Spinal cord (tissue), 10 donors: ENCODE data around the gene GRP. TPM values are rescaled to one million over a fixed set of nuclear protein-coding genes. Genes with fewer than 3 reads are reported as not detected.

Source experiments
- DNase-seq, 6 donors: peaks; one replicate each; pipeline versions ENCODE4 v3.0.0 to v3.0.0-alpha.2; 2013 to 2015; ENCODE audit warnings: low spot score in 6 of 6, low read depth in 4 of 6
- H3K27ac ChIP-seq: one replicate; pipeline ENCODE4 v1.5.1; 2013; ENCODE audit warnings: low read depth, low read length, control low read depth
- H3K27me3 ChIP-seq: one replicate; pipeline ENCODE4 v1.6.1; 2013; ENCODE audit warnings: low read length; ENCODE audit not compliant: control insufficient read depth, insufficient read depth
- H3K36me3 ChIP-seq: one replicate; pipeline ENCODE4 v1.6.1; 2013; ENCODE audit warnings: low read length; ENCODE audit not compliant: control insufficient read depth, insufficient read depth
- H3K4me1 ChIP-seq: one replicate; pipeline ENCODE4 v1.6.1; 2013; ENCODE audit warnings: low read length; ENCODE audit not compliant: control insufficient read depth, insufficient read depth
- H3K4me3 ChIP-seq: one replicate; pipeline ENCODE4 v1.5.1; 2013; ENCODE audit warnings: low read depth, low read length, control low read depth
- H3K9me3 ChIP-seq: one replicate; pipeline ENCODE4 v1.6.1; 2013; ENCODE audit warnings: low read length; ENCODE audit not compliant: control insufficient read depth, insufficient read depth
- WGBS: methylation state at CpG from one replicate; pipeline ENCODE4 v1.1.5; 2013; ENCODE audit warnings: missing lambda C conversion rate; ENCODE audit not compliant: insufficient coverage; 5-methylcytosine and 5-hydroxymethylcytosine counted together
- long read RNA-seq, 4 donors: transcript quantifications; one replicate each; lab custom pipeline, GENCODE V29; 2026
- polyA plus RNA-seq, 2 donors: library from polyadenylated mRNA; unstranded; fragments of 120-200 nt; gene quantifications; one replicate each; pipeline ENCODE4 v1.2.1, GENCODE V29; 2013; ENCODE audit not compliant: insufficient read length in 2 of 2
- total RNA-seq, 2 donors: library from RNA; depleted of rRNA in 1 of 2; stranded (reverse); fragments of 120-200 nt in 1 of 2; fragments of >200 nt in 1 of 2; gene quantifications; one replicate each; pipeline versions ENCODE4 v1.2.3 to v1.2.4, GENCODE V29; 2013 to 2014
- donor health status: healthy.

Gene GRP
- 1 to 10 TPM; 2.0 to 5.1 TPM for total RNA-seq
- 10 to 100 TPM in 1 of 2 donors, 1 to 10 TPM in 1; 9.5 to 11.1 TPM for polyA plus RNA-seq
- long read RNA-seq, donor 1, partial matches to known transcripts: 0 of 4 reads
- long read RNA-seq, donor 1, other reads (novel, unspliced or antisense): 0 of 4 reads
- long read RNA-seq, donor 2: 0 reads
- long read RNA-seq, donor 3, partial matches to known transcripts: 0 of 2 reads
- long read RNA-seq, donor 3, other reads (novel, unspliced or antisense): 0 of 2 reads
- long read RNA-seq, donor 4, transcript GRP-201 (3 exons, 848 nt): major isoform, 26 of 155 reads
- long read RNA-seq, donor 4, transcript GRP-204 (3 exons, 824 nt): minor isoform, 22 of 155 reads
- long read RNA-seq, donor 4, transcript GRP-203 (2 exons, 607 nt): minor isoform, 5 of 155 reads
- long read RNA-seq, donor 4, partial matches to known transcripts: 99 of 155 reads
- long read RNA-seq, donor 4, other reads (novel, unspliced or antisense): 0 of 155 reads

- Histone ChIP-seq H3K27me3 (peaks cover 53% of the 10 kb centered on the region), H3K4me1 (peaks cover 19% of the 10 kb centered on the region), H3K27ac (no peak within 1 kb of the TSS), H3K9me3 (no peaks in the 10 kb centered on the region), H3K4me3 (peak within 1 kb of the TSS; percentile 4), H3K36me3 (no peaks in the 10 kb centered on the region)
- WGBS: 1% methylated on average over 24 of the region's 29 CpGs
- peak in 2 of 6 donors; percentile 13 to 36 for DNase-seq
Measured at GRCh38 chr18:59219672-59220163, at the start of gene GRP. Gene GRP, plus strand, starts transcription at chr18:59220158. Its CDS starts 108 bp downstream, at chr18:59220266.

- no CpG with 5 or more reads among the region's 2 CpGs for WGBS
- no peak overlapping the region for H3K4me3 ChIP-seq
- H3K4me1 ChIP-seq: peaks cover 3% of the 10 kb centered on the region
- no peaks in the 10 kb centered on the region for H3K36me3 ChIP-seq
- no peak overlapping the region for H3K27ac ChIP-seq
- no peak for DNase-seq
- H3K27me3 ChIP-seq: no peaks in the 10 kb centered on the region
- H3K9me3 ChIP-seq: peaks cover 12% of the 10 kb centered on the region
Measured at GRCh38 chr18:59172664-59173249, 47.2 kb upstream of the GRP start.

GRCh38 chr18:59177485-59177884, 42.5 kb upstream of the GRP start:
- Histone ChIP-seq H3K9me3 (peaks cover 7% of the 10 kb centered on the region), H3K27ac (no peak overlapping the region), H3K4me1 (peaks cover 3% of the 10 kb centered on the region), H3K4me3 (no peak overlapping the region), H3K36me3 (no peaks in the 10 kb centered on the region), H3K27me3 (no peaks in the 10 kb centered on the region)
- no CpG with 5 or more reads among the region's 4 CpGs for WGBS
- DNase-seq: peak in 1 of 6 donors; percentile 18

DNA sequence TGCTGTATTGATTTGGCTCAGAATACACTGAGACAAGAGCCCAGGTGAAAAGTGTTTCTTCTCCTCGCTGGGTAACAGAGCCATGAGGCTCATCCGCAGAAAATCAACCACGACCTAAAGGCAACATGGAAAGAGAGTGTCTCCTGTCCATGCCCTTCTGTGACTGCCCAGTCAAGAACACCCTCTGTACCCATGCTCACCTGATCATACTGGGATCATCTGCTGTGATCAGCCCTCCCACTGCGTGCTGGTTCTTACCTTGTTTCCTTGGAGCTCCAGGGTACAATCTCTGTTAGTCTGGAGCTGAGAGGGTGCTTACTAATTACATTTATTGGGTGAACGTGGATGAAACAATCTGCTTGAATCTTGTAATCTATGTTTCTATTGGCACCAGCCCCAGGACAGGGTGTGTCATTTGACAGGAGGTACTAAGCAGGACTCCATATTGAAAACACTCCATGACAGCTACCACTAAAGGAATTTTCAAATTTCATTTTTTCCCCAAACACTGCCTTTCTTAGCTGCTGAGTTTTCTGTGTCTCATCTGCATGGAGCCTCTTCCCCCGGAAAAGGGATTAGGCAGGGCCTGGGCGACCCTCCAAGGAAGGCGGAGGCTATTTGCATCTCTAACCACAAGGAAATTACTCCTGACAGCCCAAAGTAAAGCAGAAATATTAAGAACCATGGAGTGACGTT, 39.7 kb upstream of the GRP start:
- WGBS: 85% methylated on average over 4 of the region's 9 CpGs

GRCh38 chr18:59182673-59183072, 37.3 kb upstream of the GRP start:
- Histone ChIP-seq H3K4me3 (no peak overlapping the region), H3K27ac (no peak overlapping the region), H3K27me3 (no peaks in the 10 kb centered on the region), H3K9me3 (no peaks in the 10 kb centered on the region), H3K36me3 (no peaks in the 10 kb centered on the region), H3K4me1 (no peaks in the 10 kb centered on the region)
- WGBS: no CpG with 5 or more reads among the region's 1 CpG
- peak in 1 of 6 donors; percentile 27 for DNase-seq

More for the DNA sequence above, 39.7 kb upstream of the GRP start:
- no peak overlapping the region for H3K4me3 ChIP-seq
- H3K9me3 ChIP-seq: no peaks in the 10 kb centered on the region
- H3K4me1 ChIP-seq: peaks cover 3% of the 10 kb centered on the region
- H3K27me3 ChIP-seq: no peaks in the 10 kb centered on the region
- DNase-seq: peak in 1 of 6 donors; percentile 15
- no peak overlapping the region for H3K27ac ChIP-seq
- no peaks in the 10 kb centered on the region for H3K36me3 ChIP-seq

GRCh38 chr18:59189008-59189407, 30.9 kb upstream of the GRP start:
- WGBS: no CpG with 5 or more reads among the region's 2 CpGs
- DNase-seq: no peak
- Histone ChIP-seq H3K36me3 (no peaks in the 10 kb centered on the region), H3K4me1 (no peaks in the 10 kb centered on the region), H3K4me3 (no peak overlapping the region), H3K27me3 (no peaks in the 10 kb centered on the region), H3K27ac (no peak overlapping the region), H3K9me3 (no peaks in the 10 kb centered on the region)

- Histone ChIP-seq H3K36me3 (no peaks in the 10 kb centered on the region), H3K4me3 (no peak overlapping the region), H3K4me1 (no peaks in the 10 kb centered on the region), H3K27me3 (no peaks in the 10 kb centered on the region), H3K9me3 (no peaks in the 10 kb centered on the region), H3K27ac (no peak overlapping the region)
- DNase-seq: no peak
- no CpG with 5 or more reads among the region's 1 CpG for WGBS
Measured at GRCh38 chr18:59189746-59190145, 30.2 kb upstream of the GRP start.

DNA sequence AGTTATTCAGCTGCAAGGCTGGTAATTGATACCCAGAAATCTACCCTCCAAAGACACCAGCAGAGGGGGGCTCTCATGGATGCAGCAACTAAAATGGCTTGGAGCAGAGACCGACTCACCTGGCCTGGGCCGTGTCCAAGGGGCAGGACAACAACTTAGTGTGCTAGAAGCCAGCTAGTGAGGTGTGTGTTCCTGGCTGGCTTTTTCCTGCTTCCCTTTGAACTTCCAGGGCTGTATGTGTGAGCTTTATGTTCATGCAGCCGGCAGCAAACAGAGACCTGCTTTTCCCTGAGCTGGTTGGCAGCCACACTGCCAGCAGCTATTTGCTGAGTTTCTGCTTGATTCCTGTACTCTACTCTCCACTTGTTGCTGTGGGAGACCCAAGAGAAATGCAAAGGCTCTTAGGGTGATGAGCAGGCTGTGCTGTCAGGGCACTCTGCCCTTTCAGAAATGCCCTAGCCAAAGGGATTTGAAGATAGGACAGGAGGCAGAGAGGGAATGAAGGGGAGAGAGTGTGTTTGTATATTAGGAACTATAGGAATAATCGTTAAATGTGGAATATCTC, 23.7 kb upstream of the GRP start:
- DNase-seq: peak in 2 of 6 donors; percentile 25 to 41
- Histone ChIP-seq H3K27me3 (no peaks in the 10 kb centered on the region), H3K4me3 (no peak overlapping the region), H3K4me1 (peaks cover 4% of the 10 kb centered on the region), H3K36me3 (no peaks in the 10 kb centered on the region), H3K9me3 (no peaks in the 10 kb centered on the region), H3K27ac (no peak overlapping the region)
- 48% methylated on average over 3 of the region's 4 CpGs for WGBS

DNA sequence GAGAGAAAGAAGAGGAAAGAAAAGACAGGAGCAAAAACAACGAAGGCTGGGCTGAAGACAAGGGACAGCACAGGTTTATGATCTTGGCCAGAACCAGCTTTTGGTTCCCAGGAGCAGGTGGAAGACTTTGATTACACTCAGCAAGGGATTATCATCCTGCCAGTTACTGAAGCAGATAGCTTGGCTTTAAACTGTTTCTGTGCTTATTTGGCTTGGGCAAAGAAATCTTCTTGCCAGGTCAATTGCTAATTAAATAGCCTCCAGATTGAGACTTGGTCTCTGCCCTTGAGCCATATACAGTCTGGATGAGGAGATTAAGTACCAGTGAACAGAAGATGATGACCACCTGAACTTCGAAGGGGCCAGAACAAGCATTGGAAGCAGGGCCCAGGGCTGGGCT, 22.3 kb upstream of the GRP start:
- WGBS: 59% methylated on average over 2 of the region's 2 CpGs
- DNase-seq: no peak
- no peaks in the 10 kb centered on the region for H3K9me3 ChIP-seq
- no peak overlapping the region for H3K4me3 ChIP-seq
- no peaks in the 10 kb centered on the region for H3K27me3 ChIP-seq
- peaks cover 4% of the 10 kb centered on the region for H3K4me1 ChIP-seq
- H3K27ac ChIP-seq: no peak overlapping the region
- no peaks in the 10 kb centered on the region for H3K36me3 ChIP-seq
